ENCODE data around the gene TSHZ2.

DNA sequence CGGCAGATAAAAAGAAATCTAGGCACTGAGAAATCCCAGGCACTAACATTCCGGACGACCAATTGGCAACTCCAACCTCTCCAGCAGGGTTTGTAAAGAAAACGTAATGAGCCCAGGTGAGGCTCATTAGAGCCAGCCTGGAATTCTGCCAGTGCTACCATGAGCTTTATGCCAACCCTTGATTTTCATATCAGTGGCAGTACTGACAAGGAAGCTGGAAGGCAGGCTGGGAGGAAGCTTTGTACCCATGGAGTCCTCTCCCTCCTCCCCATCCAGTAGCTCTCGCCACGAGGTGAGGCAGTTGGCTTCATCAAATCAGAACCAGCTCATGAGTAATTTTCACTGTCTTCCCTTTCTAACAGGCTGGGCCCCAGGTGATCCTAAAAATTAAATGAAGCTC is 371.3 kb downstream of the TSHZ2 start:
- TF ChIP-seq CTCF (IDR thresholded peaks at IDR 0.05) (no peak), POLR2AphosphoS5 (IDR thresholded peaks at IDR 0.05; ENCODE audit: insufficient read depth in 1 of 2, low read depth in 1 of 2) (no peak), POLR2A (IDR thresholded peaks at IDR 0.05) (no peak)

Measured in vagina (tissue), 2 donors.